ENCODE data around the gene BTD. TPM values are rescaled to one million over a fixed set of nuclear protein-coding genes. Genes with fewer than 3 reads are reported as not detected.

The BTD gene
- total RNA-seq, 1 donor from 2014 or later = 11.7 TPM

DNA sequence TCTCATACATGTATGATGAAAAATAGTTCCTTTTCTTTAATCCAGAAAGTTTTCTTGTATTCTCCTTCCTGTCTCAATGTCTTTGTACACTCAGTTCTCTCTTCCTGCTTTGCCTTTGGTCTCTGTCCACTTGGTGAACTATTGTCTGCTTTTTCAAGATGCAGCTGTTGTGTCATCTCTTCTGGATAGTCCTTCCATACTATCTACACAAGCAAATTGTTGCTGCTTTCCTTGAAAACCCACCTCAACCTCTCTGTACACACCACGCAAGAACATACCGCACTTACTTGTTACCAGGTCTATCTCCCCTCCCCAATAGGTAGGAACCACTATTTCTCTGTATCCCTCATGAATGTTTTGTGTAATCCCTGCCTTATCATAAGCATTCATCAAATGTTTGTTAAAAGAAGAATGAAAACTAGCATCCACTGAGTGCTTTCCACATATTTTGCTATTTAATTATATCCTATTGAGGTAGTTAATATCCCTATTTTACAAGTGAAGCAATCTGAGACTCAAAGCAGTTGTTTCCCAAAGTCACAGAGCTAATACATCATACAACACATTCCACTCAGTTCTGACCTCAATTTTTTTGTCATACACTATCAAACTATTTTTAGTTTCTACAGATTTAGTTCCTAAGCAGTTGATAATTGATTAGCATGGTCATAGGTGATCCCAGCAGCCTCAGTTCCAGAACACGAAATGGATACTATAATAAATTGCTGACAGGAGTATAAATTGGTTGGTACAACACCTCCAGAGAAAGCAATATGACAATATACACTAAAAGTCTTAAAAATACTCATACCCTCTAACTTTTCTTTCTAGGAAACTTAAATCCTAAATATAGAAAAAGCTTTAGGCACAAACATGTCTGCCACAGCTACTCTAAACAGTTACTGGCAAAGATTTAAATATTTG lies 19.8 kb upstream of the BTD start:
- no peaks in the 10 kb centered on the region for H3K9me3 Mint-ChIP-seq
- Histone ChIP-seq H3K27me3 (no peaks in the 10 kb centered on the region), H3F3A (ENCODE audit: low read depth) (no peaks in the 10 kb centered on the region), H3K27ac (no peak overlapping the region), H3K4me1 (no peaks in the 10 kb centered on the region), H4K20me1 (ENCODE audit: low read depth) (no peaks in the 10 kb centered on the region), H3K9ac (no peak overlapping the region), H3K4me3 (no peak overlapping the region), H3K36me3 (peaks cover 7% of the 10 kb centered on the region), H3K9me3 (ENCODE audit: low read depth) (no peaks in the 10 kb centered on the region), H3K79me2 (ENCODE audit: low read depth) (no peaks in the 10 kb centered on the region), H2AFZ (replicated peaks) (no peak overlapping the region), H3K4me2 (no peak overlapping the region)
- H3K27me3 Mint-ChIP-seq (ENCODE audit: insufficient read depth, low read depth) = no peaks in the 10 kb centered on the region
- no peak overlapping the region for H3K27ac Mint-ChIP-seq
- H3K4me1 Mint-ChIP-seq = no peaks in the 10 kb centered on the region
- TF ChIP-seq EZH2phosphoT487 (IDR thresholded peaks at IDR 0.05) = no peak
- no peak for TF ChIP-seq EZH2 (IDR thresholded peaks at IDR 0.05)
- no peak for TF ChIP-seq CTCF (IDR thresholded peaks at IDR 0.05)
- no peak for DNase-seq (ENCODE audit: low spot score)
- H3K36me3 Mint-ChIP-seq = no peaks in the 10 kb centered on the region
- no peak overlapping the region for H3K4me3 Mint-ChIP-seq

DNA sequence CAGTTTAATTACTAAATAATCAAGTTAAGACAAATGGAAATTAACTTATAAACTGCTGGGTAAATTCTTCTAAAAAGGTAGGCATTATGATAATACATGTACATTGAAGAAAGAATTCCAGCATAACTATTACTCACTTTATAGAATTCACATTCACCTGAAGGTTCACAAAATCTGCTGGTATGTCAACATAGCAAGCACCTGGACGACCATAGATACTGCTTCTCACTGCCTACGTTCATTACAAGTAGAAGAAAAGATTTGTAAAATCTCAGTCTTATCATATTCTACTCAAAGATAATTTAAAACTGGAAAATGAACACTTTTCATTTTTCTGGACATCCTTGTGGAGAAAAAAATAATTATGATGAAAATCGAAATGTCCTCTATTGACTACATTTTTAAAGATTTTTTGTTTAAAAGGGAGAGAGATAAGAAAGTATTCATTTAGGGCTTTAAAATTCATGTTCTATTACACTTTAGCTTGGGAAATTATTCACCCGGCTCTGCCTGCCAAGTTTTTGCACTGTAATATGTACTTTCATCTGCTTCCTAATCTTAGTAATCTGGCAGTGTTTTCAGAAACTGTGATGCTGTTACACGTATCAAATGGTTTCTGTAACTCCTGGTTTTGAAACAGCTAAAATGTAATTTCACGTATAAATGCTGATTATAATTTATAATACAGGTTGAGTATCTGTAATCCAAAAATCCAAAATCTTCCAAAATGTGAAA lies 16.3 kb upstream of the BTD start:
- Mint-ChIP-seq H3K27ac (no peak overlapping the region), H3K27me3 (ENCODE audit: insufficient read depth, low read depth) (no peaks in the 10 kb centered on the region), H3K4me3 (no peak overlapping the region), H3K4me1 (no peaks in the 10 kb centered on the region), H3K36me3 (peaks cover 2% of the 10 kb centered on the region), H3K9me3 (no peaks in the 10 kb centered on the region)
- no peak overlapping the region for H3K4me2 ChIP-seq
- no peaks in the 10 kb centered on the region for H3K9me3 ChIP-seq (ENCODE audit: low read depth)
- H2AFZ ChIP-seq (replicated peaks) = no peak overlapping the region
- no peaks in the 10 kb centered on the region for H3K4me1 ChIP-seq
- no peaks in the 10 kb centered on the region for H3F3A ChIP-seq (ENCODE audit: low read depth)
- H3K4me3 ChIP-seq = no peak overlapping the region
- no peak overlapping the region for H3K27ac ChIP-seq
- TF ChIP-seq CTCF (IDR thresholded peaks at IDR 0.05) (no peak), EZH2 (IDR thresholded peaks at IDR 0.05) (no peak), EZH2phosphoT487 (IDR thresholded peaks at IDR 0.05) (no peak)
- H3K9ac ChIP-seq = no peak overlapping the region
- no peak for DNase-seq (ENCODE audit: low spot score)
- H4K20me1 ChIP-seq (ENCODE audit: low read depth) = no peaks in the 10 kb centered on the region
- H3K36me3 ChIP-seq = peaks cover 17% of the 10 kb centered on the region
- H3K27me3 ChIP-seq = no peaks in the 10 kb centered on the region
- H3K79me2 ChIP-seq (ENCODE audit: low read depth) = no peaks in the 10 kb centered on the region

DNA sequence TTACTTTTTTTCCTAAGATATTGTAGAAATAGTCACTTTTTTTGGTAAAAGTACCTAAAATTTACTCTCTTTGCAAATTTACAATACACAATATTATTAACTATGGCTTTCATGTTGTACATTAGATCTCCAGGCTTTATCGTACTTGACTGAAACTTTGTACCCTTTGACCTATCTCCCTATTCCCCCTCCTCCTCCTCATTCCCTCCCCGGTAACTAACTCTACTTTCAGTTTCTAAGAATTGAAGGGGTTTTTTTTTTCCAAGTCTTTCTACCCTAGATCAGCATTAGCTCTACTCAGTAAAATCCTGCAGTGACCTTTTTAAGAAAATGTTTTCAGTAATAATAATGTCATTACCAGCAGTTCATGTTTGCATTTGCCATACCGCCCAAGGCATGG lies 10.3 kb upstream of the BTD start:
- TF ChIP-seq CTCF (IDR thresholded peaks at IDR 0.05) = no peak
- TF ChIP-seq EZH2 (IDR thresholded peaks at IDR 0.05) = no peak
- TF ChIP-seq EZH2phosphoT487 (IDR thresholded peaks at IDR 0.05) = no peak
- no peak overlapping the region for H3K27ac Mint-ChIP-seq

More for the DNA sequence above, 10.3 kb upstream of the BTD start:
- no peak overlapping the region for H3K9ac ChIP-seq
- Mint-ChIP-seq H3K27me3 (ENCODE audit: insufficient read depth, low read depth) (peaks cover 2% of the 10 kb centered on the region), H3K4me3 (no peak overlapping the region), H3K9me3 (no peaks in the 10 kb centered on the region), H3K36me3 (peaks cover 4% of the 10 kb centered on the region), H3K4me1 (no peaks in the 10 kb centered on the region)
- DNase-seq (ENCODE audit: low spot score) = no peak
- no peaks in the 10 kb centered on the region for H3K4me1 ChIP-seq
- H3K4me3 ChIP-seq = no peak overlapping the region
- peaks cover 24% of the 10 kb centered on the region for H3K36me3 ChIP-seq
- no peaks in the 10 kb centered on the region for H3K79me2 ChIP-seq (ENCODE audit: low read depth)
- H3F3A ChIP-seq (ENCODE audit: low read depth) = peaks cover 24% of the 10 kb centered on the region
- H3K27ac ChIP-seq = no peak overlapping the region
- H2AFZ ChIP-seq (replicated peaks) = no peak overlapping the region
- H3K4me2 ChIP-seq = no peak overlapping the region
- no peaks in the 10 kb centered on the region for H3K9me3 ChIP-seq (ENCODE audit: low read depth)
- H4K20me1 ChIP-seq (ENCODE audit: low read depth) = no peaks in the 10 kb centered on the region
- no peaks in the 10 kb centered on the region for H3K27me3 ChIP-seq

Measured in neural progenitor cell (in vitro differentiated cells).